ENCODE results near the gene INSR. TPM values are rescaled to one million over a fixed set of nuclear protein-coding genes. Genes with fewer than 3 reads are reported as not detected.

INSR gene
- total and polyA plus RNA-seq, 2 of the 8 experiments (the other 6 are each of a cell fraction or from before 2014, with no cell fraction given), result 13.1 to 48.7 TPM

- TF ChIP-seq CHD7 (IDR thresholded peaks at IDR 0.05; ENCODE audit: insufficient replicate concordance, low read length) (no peak), NANOG (IDR thresholded peaks at IDR 0.05; ENCODE audit: insufficient read depth, low read depth, low read length, poor library complexity, severe bottlenecking) (no peak), SIRT6 (IDR thresholded peaks at IDR 0.05; ENCODE audit: low read length) (no peak), CBX5 (IDR thresholded peaks at IDR 0.05; ENCODE audit: low read depth, low read length) (no peak)
Observed at GRCh38 chr19:7170983-7171382, 123.2 kb downstream of the INSR start (continued).

Data from H1 (cell line).